ENCODE data around the gene OR56A1. TPM values are rescaled to one million over a fixed set of nuclear protein-coding genes. Genes with fewer than 3 reads are reported as not detected.

The OR56A1 gene
- total RNA-seq, 1 donor, result under 0.01 TPM

DNA sequence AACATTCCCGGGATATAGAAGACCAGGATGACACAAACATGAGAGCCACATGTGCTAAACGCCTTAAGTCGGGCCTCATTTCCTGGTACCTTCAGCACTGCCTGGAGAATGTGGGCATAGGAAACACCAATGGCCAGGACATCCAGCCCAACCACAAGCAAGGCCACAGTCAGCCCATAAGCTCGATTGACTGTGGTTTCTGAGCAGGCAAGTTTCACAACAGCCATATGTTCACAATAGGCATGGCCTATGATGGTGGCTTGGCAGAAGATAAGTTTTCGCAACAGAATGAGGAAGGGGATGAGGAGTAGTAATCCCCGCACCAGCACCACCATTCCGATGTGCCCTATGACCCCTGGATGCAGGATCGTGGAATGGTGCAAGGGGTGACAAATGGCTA lies 26.9 kb upstream of the OR56A1 start:
- H3K4me3 ChIP-seq (ENCODE audit: low read depth, low read length), result no peak overlapping the region
- no peak for DNase-seq (ENCODE audit: low read depth)
- TF ChIP-seq, protein P1, sequence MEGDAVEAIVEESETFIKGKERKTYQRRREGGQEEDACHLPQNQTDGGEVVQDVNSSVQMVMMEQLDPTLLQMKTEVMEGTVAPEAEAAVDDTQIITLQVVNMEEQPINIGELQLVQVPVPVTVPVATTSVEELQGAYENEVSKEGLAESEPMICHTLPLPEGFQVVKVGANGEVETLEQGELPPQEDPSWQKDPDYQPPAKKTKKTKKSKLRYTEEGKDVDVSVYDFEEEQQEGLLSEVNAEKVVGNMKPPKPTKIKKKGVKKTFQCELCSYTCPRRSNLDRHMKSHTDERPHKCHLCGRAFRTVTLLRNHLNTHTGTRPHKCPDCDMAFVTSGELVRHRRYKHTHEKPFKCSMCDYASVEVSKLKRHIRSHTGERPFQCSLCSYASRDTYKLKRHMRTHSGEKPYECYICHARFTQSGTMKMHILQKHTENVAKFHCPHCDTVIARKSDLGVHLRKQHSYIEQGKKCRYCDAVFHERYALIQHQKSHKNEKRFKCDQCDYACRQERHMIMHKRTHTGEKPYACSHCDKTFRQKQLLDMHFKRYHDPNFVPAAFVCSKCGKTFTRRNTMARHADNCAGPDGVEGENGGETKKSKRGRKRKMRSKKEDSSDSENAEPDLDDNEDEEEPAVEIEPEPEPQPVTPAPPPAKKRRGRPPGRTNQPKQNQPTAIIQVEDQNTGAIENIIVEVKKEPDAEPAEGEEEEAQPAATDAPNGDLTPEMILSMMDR (IDR thresholded peaks at IDR 0.05; ENCODE audit: insufficient read depth, low read length), result no peak

GRCh38 chr11:6055569-6055968 lies 25.0 kb upstream of the OR56A1 start:
- DNase-seq (ENCODE audit: low read depth), result no peak
- TF ChIP-seq, protein P1 (IDR thresholded peaks at IDR 0.05; ENCODE audit: insufficient read depth, low read length), result no peak
- H3K4me3 ChIP-seq (ENCODE audit: low read depth, low read length), result no peak overlapping the region

- no peak for DNase-seq (ENCODE audit: low read depth)
- H3K4me3 ChIP-seq (ENCODE audit: low read depth, low read length), result no peak overlapping the region
- TF ChIP-seq, protein P1 (IDR thresholded peaks at IDR 0.05; ENCODE audit: insufficient read depth, low read length), result no peak
Measured at GRCh38 chr11:6052374-6052773, 21.8 kb upstream of the OR56A1 start.

GRCh38 chr11:6040874-6041273 lies 10.3 kb upstream of the OR56A1 start:
- H3K4me3 ChIP-seq (ENCODE audit: low read depth, low read length), result no peak overlapping the region
- peak; percentile 0 for DNase-seq (ENCODE audit: low read depth)
- TF ChIP-seq, protein P1 (IDR thresholded peaks at IDR 0.05; ENCODE audit: insufficient read depth, low read length), result no peak

DNA sequence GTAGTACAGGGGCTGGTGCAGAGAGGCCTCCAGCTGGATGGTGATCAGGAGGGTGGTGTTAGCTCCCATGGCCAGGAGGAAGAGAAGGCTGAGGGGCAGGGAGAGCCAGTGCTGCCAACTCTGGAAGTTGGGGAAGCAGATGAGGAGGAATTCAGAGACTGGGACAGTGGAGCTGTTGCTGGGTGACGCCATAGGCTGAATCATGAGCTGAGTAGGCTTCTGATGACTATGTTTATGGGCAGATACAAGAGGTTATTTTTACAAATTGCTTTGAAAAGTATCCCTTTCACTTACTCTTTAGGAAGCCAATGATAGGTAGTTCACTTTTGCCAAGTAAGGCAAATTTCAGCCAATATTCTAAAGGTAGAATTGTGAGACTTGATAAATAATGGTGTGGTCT lies 3.1 kb downstream of the OR56A1 start:
- H3K4me3 ChIP-seq (ENCODE audit: low read depth, low read length), result no peak overlapping the region
- TF ChIP-seq, protein P1 (IDR thresholded peaks at IDR 0.05; ENCODE audit: insufficient read depth, low read length), result no peak
- peak; percentile 2 for DNase-seq (ENCODE audit: low read depth)

DNA sequence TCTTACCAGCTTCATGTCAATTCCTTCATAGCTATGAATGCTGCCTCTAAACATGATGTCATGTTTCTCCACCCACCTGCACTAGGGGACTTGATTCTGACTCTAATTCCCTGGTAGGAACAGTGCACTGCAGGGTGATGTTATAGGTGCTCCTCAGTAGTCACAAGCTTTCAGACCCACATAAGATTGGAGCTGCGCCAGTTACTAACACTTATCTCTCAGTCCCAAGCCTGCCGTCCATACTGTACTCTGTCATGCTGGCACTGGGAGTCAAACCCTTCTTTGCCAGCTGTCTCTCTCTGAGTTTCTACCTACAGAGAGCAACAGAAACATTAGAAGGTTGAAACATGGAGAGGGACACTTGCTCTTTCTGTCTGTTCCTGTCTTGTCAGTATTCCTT lies 5.5 kb downstream of the OR56A1 start:
- TF ChIP-seq, protein P1 (IDR thresholded peaks at IDR 0.05; ENCODE audit: insufficient read depth, low read length), result no peak
- DNase-seq (ENCODE audit: low read depth), result no peak
- no peak overlapping the region for H3K4me3 ChIP-seq (ENCODE audit: low read depth, low read length)

GRCh38 chr11:6022956-6023355 lies 7.6 kb downstream of the OR56A1 start:
- no peak overlapping the region for H3K4me3 ChIP-seq (ENCODE audit: low read depth, low read length)
- TF ChIP-seq, protein P1 (IDR thresholded peaks at IDR 0.05; ENCODE audit: insufficient read depth, low read length), result peak; percentile 63
- DNase-seq (ENCODE audit: low read depth), result peak; percentile 74
